Stimulated activated CD4-positive, alpha-beta T cell treated with anti-CD3 and anti-CD28 coated beads, Interleukin-1b, Interleukin-23, amount 100 ng/mL, for 1 hour (primary cell): ENCODE measurements around the gene USP49.
"Not testable (repeated sequence)": the region's sequence is repeated elsewhere in the genome, so short reads cannot be mapped to it uniquely, and the experiment has no call there.

Experiments used
- DNase-seq, 2 donors: peaks; one replicate each; pipeline ENCODE4 v3.0.0-alpha.2; 2020; ENCODE audit warnings: low read depth in 2 of 2

The USP49 gene

GRCh38 chr6:41780551-41781365, 114.4 kb downstream of the USP49 start, which contains the start of gene PRICKLE4:
PRICKLE4 (plus strand) TSS chr6:41780782; CDS start chr6:41783474, 2,692 bp downstream.
- DNase-seq, result no peak

GRCh38 chr6:41779788-41780550, 115.2 kb downstream of the USP49 start, which contains the start of gene FRS3:
FRS3 (minus strand) TSS chr6:41779900; CDS start chr6:41776987, 2,913 bp downstream.
- peak; percentile 99 to 100 for DNase-seq

DNA sequence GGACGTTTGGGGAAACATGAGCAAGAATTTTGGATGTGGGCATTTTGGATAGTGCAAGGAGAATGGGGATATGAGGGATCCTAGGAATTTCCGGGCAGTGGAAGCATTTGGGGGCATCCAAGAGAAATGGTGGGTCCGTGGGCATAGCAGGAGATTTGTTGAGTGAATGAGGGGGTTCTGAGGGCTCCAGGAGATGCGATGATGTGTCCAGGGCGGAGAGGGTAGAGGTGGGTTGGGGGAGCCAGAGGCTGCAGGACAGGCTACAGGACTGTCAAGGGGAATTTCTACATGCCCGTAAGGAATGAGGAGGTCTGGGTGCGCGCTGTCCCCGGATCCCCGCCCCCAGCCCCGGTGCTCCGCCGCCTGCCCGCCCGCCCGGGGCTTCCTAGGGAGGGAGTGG, 115.8 kb downstream of the USP49 start:
- no peak for DNase-seq

DNA sequence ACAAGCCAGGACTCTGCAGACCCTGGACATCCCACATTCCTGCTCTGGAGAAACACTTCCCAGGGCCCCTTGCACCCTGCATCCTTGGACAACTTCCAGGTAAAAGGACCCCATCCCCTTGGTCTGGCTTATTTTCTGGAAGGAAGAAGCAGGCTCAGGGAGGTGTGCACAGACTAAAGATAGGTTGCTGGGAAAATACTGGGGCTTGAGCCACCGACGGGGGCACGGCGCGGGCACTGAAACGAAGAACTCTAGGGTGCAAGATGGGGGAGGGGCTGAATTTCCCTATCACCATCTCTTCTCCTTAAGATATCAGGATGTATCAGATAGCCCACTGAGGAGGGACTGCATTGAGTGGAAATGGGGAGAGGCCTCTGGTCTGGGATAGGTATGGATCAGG, 116.3 kb downstream of the USP49 start:
- DNase-seq, result no peak

GRCh38 chr6:41777551-41778285, 117.5 kb downstream of the USP49 start:
- no peak for DNase-seq

- DNase-seq, result no peak
Observed at GRCh38 chr6:41775293-41775882, 119.8 kb downstream of the USP49 start.

DNA sequence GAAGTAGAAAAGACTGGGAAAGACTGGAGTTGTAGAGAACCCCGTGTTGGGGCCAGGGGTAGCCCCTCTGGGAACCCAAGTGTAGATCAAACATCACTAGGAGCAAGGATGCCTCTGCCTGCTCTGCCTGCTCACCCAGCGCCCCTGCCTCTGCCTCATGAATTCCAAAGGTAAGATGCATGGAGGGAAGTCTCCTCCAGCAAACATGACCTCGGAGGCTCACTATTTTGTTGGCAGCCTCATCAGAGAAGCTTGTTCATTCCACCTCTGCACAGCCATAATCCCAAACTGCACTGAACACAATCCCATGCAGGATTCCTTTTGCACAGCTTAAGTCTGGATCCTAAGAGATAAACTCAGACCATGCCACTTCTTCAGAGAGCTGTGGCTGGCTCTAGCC, 120.3 kb downstream of the USP49 start:
- no peak for DNase-seq

DNA sequence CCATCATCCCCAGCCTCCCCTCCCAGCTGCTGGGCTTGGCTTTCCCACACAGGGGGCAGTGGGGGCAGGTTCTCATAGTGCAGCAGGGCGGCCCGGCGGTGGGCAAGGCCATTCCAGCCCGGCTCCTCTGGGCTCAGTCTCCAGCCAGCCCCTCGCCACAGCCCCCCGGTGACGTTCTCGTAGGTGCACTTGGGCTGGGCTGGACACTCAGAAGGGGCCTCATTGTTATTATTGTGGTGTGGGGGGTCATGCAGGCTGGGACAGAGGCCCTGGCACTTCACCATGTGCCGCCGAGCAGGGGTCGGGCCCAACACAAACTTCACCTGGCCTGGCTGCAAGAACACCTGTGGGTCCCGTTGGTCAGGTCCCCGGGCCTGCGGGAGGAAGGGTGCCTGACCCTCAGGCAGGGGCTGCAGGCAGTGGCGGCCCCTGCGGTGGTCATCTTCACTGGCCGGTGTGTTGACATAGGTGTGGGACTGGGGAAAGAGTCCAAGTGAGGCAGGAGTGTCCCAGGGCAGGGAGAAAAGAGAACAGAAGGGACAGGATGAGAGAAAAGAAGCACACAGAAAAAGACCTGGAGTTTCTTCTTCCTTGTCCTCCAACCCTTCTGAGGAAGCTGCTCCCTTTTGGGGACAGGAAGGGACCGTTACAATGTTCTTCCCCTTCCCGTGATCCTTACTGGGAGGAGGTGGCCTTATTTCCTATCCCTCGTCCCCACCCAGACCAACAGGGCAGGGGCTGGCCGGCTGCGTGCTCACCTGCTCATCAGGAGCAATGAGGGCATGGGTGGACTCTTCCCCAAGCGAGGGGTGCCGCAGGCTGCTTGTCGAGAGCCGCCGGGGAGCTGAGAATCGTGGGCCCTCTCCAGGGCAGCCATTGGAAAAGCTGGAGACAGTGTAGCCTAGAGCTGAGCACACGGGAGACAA, 123.9 kb downstream of the USP49 start:
- no peak for DNase-seq

DNA sequence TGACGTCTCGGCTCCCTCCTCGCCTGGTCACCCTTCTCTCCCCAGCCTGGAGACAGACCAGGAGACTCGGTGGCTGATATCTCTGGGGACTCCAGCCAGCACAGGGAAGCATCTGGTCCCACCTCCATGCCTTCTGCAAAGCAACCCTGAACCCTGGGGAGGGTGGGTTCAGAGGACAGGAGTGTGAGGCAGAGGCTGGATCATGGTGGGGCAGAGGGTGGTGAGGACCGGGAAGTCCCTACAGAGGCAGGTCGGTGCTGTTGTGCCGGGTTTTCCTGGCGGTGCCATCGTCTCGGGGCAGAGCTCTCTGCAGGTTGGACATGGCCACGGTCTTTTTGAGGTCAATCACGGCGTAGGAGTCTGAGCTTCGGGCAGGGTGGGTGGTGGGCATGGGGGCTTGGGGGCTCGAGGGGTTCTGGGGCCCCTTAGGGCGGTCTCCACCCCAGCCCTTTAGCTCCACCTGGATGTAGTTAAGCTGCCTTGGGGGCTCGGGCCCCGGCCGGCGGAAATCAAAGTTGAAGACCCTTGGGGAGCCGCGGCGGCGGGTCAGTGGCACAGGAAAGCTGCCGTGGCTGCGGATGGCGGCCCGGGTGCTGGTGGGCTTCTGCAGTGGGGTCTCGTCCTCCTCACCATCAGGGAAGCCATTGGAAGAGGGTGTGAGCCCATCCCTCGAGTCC, 124.7 kb downstream of the USP49 start:
- DNase-seq, result no peak

- DNase-seq, result no peak
Observed at GRCh38 chr6:41769376-41769775, 125.8 kb downstream of the USP49 start.

GRCh38 chr6:41768545-41769308, 126.4 kb downstream of the USP49 start:
- DNase-seq, result no peak

- no peak for DNase-seq
Observed at GRCh38 chr6:41767112-41767833, 127.9 kb downstream of the USP49 start.

DNA sequence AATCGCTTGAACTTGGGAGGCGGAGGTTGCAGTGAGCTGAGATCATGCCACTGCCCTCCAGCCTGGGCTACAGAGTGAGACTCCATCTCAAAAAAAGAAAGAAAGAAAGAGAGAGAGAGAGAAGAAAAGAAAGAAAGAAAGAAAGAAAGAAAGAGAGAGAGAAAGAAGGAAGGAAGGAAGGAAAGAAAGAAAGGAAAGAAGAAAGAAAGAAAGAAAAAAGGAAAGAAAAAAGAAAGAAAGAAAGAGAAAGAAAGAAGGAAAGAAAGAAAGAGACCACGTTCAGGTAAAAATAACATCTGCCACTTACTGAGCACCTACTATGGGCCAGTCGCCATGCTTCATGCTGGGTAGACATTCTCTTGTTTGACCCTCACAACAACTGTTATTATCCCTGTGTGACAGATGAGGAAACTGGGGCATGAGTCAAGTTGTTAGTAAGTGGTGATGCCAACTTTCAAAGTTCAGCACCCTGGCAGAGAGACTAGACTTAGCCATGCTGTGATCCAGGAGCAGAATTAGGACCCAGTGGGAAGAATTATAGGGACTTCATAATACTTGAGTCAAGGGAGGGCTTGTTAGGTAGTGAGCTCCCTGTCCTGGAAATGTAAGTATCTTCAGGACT, 129.0 kb downstream of the USP49 start:
- DNase-seq, result not testable (repeated sequence)

DNA sequence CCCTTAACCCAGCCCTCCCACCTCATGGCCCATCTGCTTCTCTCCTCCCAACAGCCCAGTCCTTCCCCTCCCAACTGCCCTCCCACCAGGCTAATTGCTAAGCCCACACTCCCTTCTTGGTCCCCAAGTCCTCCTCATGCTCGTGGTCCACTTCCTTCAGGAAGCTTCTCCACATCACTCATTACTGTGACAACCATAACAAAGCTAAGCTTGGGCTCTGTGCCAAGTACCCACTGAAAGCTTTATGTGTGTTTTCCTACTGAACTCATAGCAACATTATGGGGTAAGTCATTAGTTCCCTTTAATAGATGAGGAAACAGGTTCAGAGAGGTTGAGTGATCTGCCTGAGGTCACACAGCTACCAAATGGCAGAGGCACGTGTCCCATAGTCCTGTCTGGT, 131.7 kb downstream of the USP49 start:
- DNase-seq, result no peak

DNA sequence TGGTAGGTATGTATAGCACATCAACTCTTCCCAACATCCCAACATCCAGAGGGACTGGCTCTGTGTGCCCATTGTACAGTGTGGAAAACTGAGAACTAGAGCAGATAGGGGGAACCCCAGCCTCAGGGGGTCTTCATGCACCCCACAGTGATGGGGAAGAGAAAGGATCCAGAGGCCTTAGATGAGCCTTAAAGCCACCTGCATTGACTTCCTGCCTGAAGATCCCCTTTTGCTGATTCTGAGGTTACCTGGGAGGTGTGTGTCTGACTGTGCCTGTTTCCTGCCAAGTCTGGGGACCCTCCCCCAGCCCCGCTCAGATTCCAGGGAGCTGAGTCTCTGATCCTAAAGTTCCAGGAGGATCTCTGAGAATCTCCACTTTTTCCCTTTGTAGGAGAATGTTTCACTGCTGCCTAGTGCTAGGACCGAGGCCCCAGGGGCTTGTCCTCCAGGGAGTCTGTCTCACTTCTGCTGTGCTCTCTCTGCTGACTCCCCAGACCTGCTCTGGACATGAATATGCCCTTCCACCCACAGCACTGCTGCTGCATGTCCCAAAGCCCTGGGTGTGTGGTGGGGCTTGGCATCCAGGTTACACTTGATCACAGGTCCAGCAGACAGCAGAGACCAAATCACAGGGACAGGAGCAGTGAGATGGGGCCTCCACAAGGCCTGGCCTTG, 135.1 kb downstream of the USP49 start:
- no peak for DNase-seq

DNA sequence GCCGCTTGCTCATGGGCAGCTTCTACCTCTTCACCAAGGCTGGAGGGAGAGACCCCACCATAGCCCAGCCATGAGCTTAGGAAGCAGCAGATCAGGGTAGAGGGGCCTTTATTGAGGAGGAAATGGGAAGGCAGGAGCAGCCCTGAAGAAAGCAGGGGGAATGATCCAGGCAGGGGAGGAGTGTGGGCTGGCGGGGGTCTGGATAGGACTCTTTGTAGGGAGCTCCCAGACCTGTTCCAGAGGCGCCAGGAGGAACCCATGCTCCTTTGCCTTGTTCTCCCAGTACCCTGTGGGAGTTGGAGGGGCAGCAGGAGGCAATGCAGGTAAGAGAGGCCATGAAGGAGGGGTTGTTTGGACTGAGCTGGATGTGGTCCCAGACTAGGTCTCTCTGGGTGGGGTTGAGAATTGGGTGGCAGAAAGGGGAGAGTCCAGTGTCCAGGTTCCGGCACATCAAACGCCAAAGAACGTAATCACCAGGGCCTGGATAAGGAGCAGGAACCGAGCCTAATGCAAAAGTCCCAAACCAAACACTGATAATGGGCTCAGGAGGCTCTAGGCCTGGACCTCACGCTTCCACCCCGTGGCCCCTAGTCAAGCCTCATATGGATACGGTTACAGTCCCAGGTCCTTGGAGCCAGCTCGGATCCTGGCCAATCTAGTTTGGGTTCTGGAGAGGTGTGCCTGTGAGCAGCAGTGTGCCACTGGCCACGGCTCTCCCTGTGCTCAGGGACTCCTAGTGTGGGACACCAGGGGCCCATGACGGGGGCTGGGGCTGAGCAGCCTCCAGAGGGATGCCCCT, 135.9 kb downstream of the USP49 start:
- DNase-seq, result no peak

DNA sequence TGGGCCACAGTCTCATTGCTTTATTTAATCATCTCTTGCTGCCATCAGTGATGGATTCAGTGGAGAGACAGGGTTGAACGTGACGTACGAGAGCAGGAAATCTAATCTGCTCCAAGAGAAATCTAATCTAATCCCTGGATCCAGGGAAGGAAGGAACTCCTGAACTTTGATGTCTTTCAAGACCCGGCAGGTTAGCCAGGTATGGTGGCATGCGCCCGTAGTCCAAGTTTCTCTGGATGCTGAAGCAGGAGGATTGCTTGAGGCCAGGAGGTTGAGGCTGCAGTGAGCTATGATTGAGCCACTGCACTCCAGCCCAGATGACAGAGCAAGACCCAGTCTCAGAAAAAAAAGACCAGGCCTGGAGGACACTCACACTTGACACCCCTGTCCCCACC, 136.5 kb downstream of the USP49 start:
- DNase-seq, result no peak
